Stimulated activated CD8-positive, alpha-beta memory T cell treated with anti-CD3 and anti-CD28 coated beads, Interleukin-2, amount 100 ng/mL, for 1 hour (primary cell): ENCODE results near the gene MORN3.

Experiments
- DNase-seq, 2 donors: peaks; one replicate each; pipeline ENCODE4 v3.0.0-alpha.2; 2020; ENCODE audit warnings: low read depth in 2 of 2

MORN3 gene

GRCh38 chr12:121602766-121603165, 66.7 kb downstream of the MORN3 start:
- DNase-seq, result no peak

- no peak for DNase-seq
Measured at GRCh38 chr12:121600702-121601336, 68.6 kb downstream of the MORN3 start.
